Breast epithelium (tissue), 4 donors: Measurements from ENCODE around the gene MAD2L1BP. TPM values are rescaled to one million over a fixed set of nuclear protein-coding genes. Genes with fewer than 3 reads are reported as not detected.
A peak's percentile ranks its signal among the peaks of the same experiment; 100 is the strongest.
"Not testable (repeated sequence)": the region's sequence is repeated elsewhere in the genome, so short reads cannot be mapped to it uniquely, and the experiment has no call there.

ENCODE experiments used
- DNase-seq, 2 donors: peaks; one replicate each; pipeline ENCODE4 v3.0.0-alpha.2; 2019; ENCODE audit warnings: low spot score in 2 of 2
- H3K27ac ChIP-seq, 2 donors: fragments of 200-600 bp; sonication (generic) in 1 of 2; one replicate each; pipeline ENCODE4 v1.5.1; 2016 to 2019; ENCODE audit warnings: mild to moderate bottlenecking in 1 of 2
- H3K27me3 ChIP-seq, 2 donors: fragments of 200-600 bp; sonication (generic) in 1 of 2; one replicate each; pipeline versions ENCODE4 v1.5.1 to v1.6.0; 2017 to 2019; ENCODE audit warnings: control low read depth in 1 of 2, mild to moderate bottlenecking in 1 of 2
- H3K36me3 ChIP-seq: fragments of 200-600 bp; one replicate; pipeline ENCODE4 v1.5.1; 2019
- H3K4me1 ChIP-seq, 2 donors: fragments of 200-600 bp; sonication (generic); one replicate each; pipeline ENCODE4 v1.5.1; 2016 to 2019; ENCODE audit warnings: control low read depth in 1 of 2
- H3K4me3 ChIP-seq, 3 donors: fragments of 200-600 bp; sonication (generic); 1 replicate in 2 of 3; 2 replicates in 1 of 3; pipeline ENCODE4 v1.5.1; 2016 to 2019; ENCODE audit warnings: mild to moderate bottlenecking in 3 of 3, moderate library complexity in 2 of 3
- H3K9me3 ChIP-seq, 2 donors: fragments of 200-600 bp; sonication (generic) in 1 of 2; one replicate each; pipeline ENCODE4 v1.5.1; 2016 to 2019; ENCODE audit warnings: control low read depth in 1 of 2
- CTCF ChIP-seq, 3 donors: fragments of 450-650 bp; IDR thresholded peaks; one replicate each; pipeline ENCODE4 v1.5.1; 2016 to 2017; ENCODE audit warnings: antibody characterized with exemption in 3 of 3, mild to moderate bottlenecking in 3 of 3, moderate library complexity in 3 of 3
- POLR2A ChIP-seq: fragments of 450-650 bp; IDR thresholded peaks from one replicate; pipeline ENCODE4 v1.6.1; 2016; ENCODE audit warnings: antibody characterized with exemption, mild to moderate bottlenecking, moderate library complexity
- POLR2AphosphoS5 ChIP-seq, 3 donors: sonication (generic); formaldehyde crosslinking; IDR thresholded peaks; one replicate each; pipeline ENCODE4 v1.6.1; 2017; ENCODE audit warnings: antibody characterized with exemption in 3 of 3
- intact Hi-C: fragments of 100-400 bp; cut with DNase I; formaldehyde crosslinking; loops from one replicate; pipeline ENCODE4 v1.15.1; 2023; ENCODE audit warnings: low total_unique reads
- total RNA-seq, 3 donors: library from RNA; depleted of rRNA; stranded (reverse); fragments of >200 nt; gene quantifications; one replicate each; pipeline ENCODE4 v1.1.0, GENCODE V29; 2016

MAD2L1BP gene
- total RNA-seq, 3 donors from 2014 or later: 33.4 to 53.0 (median 33.4) TPM

DNA sequence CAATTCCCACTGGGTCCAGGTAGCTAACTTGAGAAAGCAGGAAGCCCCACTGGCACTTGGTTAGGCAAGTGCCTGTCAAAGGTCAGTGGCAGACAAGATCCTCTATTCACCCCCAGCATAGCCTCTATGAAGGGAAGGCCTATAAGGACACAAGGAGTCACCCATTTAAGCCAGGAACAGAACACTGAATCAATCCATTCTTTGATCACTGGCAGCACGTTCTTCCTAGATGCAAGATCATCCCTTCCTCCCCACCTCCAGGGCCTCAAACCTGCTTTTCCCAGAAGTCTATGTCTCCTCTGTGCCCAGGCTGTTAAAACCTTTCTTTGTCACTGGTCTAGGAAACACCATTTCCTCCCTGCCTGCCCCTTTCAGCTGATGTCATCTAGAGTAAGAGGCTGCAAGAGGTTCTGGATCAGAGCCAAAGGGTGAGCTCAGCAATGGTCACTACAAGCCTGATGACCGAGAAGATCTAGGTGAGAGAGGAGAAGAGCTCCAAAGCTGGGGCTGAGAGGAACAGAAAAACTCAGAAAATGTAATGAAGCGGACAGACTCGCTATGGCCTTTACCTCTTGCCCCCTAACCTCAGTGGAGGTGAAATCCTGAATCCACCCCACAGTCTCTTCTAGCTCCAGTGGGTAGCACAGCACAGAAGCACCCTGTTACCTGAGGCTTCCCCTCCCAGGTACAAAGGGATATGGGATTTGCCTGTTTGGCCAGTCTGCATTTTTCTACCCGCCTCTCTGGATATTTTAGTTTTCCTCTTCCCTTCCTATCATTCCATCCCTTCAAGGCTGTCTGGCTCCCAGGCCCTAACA is 8.4 kb upstream of the MAD2L1BP start:
- Histone ChIP-seq H3K9me3 (no peaks in the 10 kb centered on the region), H3K4me3 (peak overlapping the region in 1 of 3 donors; percentile 90), H3K27ac (peak overlapping the region; percentile 98), H3K36me3 (no peaks in the 10 kb centered on the region), H3K4me1 (peaks cover 4% of the 10 kb centered on the region in 2 donors), H3K27me3 (no peaks in the 10 kb centered on the region)
- intact Hi-C loops: no loop called here
- DNase-seq: peak in 1 of 2 donors; percentile 62
- no peak for TF ChIP-seq CTCF (IDR thresholded peaks at IDR 0.05)
- TF ChIP-seq POLR2A: no peak
- TF ChIP-seq POLR2AphosphoS5 (IDR thresholded peaks at IDR 0.05): peak in 1 of 3 donors; percentile 53

- H3K4me1 ChIP-seq: peaks cover 4% of the 10 kb centered on the region in 2 donors
- DNase-seq: peak in 1 of 2 donors; percentile 45
- H3K27me3 ChIP-seq: no peaks in the 10 kb centered on the region
- H3K36me3 ChIP-seq: no peaks in the 10 kb centered on the region
- peak overlapping the region; percentile 90 to 99 (median 95) for H3K4me3 ChIP-seq
- TF ChIP-seq POLR2A (no peak), POLR2AphosphoS5 (IDR thresholded peaks at IDR 0.05) (peak in 2 of 3 donors; percentile 38 to 44)
- intact Hi-C loops: loop anchor here (2.0 kb wide), 1 partner anchor 58 kb away; no protein-coding TSS in a partner anchor
- no peaks in the 10 kb centered on the region for H3K9me3 ChIP-seq
- H3K27ac ChIP-seq: peak overlapping the region; percentile 98
These were observed 7.1 kb upstream of the MAD2L1BP start for GRCh38 chr6:43628393-43629103.

DNA sequence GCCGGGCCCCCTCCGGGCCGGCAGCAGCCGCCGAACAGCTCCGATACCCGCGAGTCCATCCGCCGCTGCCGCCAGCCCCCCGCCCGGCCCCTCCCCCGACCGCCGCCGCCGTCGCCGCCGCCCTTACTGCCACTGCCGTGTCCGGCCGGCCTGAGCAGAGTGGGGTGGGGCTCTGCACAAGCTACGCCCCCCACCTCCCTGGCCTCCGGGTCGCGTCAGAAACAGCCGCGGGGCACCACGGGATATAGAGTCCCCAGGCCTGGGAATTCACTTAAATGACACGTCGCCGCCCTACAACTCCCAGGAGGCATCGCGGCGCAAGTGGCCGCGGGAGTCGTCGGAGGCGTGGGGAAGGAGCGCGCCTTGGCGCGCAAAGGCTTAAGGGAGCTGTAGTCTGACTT is 6.5 kb upstream of the MAD2L1BP start, which contains the start of gene GTPBP2:
GTPBP2 (minus strand) TSS at position 161 of the 401 bp plus-strand sequence; CDS start at position 59, 102 bp downstream.
- DNase-seq: peak; percentile 99 to 100
- Histone ChIP-seq H3K27ac (peak within 1 kb of the TSS; percentile 98), H3K9me3 (no peaks in the 10 kb centered on the region), H3K36me3 (no peaks in the 10 kb centered on the region), H3K27me3 (no peaks in the 10 kb centered on the region), H3K4me1 (peaks cover 4% of the 10 kb centered on the region in 2 donors), H3K4me3 (peak within 1 kb of the TSS; percentile 90 to 99 (median 95))
- TF ChIP-seq POLR2A (no peak), POLR2AphosphoS5 (IDR thresholded peaks at IDR 0.05) (peak; percentile 7 to 69 (median 67))
- intact Hi-C loops: loop anchor here (2.0 kb wide), 1 partner anchor 58 kb away; no protein-coding TSS in a partner anchor

- Histone ChIP-seq H3K27me3 (no peaks in the 10 kb centered on the region), H3K4me1 (peaks cover 4% of the 10 kb centered on the region in 2 donors), H3K36me3 (no peaks in the 10 kb centered on the region), H3K9me3 (no peaks in the 10 kb centered on the region), H3K4me3 (peak overlapping the region; percentile 90 to 99 (median 95)), H3K27ac (peak overlapping the region; percentile 98)
- DNase-seq: peak; percentile 95 to 97
- intact Hi-C loops: loop anchor here (2.0 kb wide), 1 partner anchor 59 kb away; no protein-coding TSS in a partner anchor
- TF ChIP-seq POLR2A: no peak
- TF ChIP-seq POLR2AphosphoS5 (IDR thresholded peaks at IDR 0.05): peak in 2 of 3 donors; percentile 32 to 60
- no peak for TF ChIP-seq CTCF (IDR thresholded peaks at IDR 0.05)
These were observed 5.9 kb upstream of the MAD2L1BP start for GRCh38 chr6:43629505-43630300.

GRCh38 chr6:43630980-43631619 is 4.5 kb upstream of the MAD2L1BP start:
- intact Hi-C loops: no loop called here
- peak overlapping the region in 1 of 2 donors; percentile 36 for H3K27ac ChIP-seq

DNA sequence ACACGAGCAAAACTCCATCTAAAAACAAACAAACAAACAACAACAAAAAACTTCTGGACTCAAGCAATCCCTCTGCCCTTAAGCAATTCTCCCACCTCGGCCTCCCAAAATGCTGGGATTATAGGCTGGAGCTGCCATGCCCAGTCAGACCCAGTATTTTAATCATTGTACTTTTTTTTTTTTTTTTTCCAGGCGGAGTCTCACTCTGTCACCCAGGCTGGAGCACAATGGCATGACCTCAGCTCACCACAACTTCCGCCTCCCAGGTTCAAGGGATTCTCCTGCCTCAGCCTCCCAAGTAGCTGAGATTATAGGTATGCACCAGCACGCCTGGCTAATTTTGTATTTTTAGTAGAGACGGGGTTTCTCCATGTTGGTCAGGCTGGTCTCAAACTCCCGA is 2.6 kb upstream of the MAD2L1BP start:
- H3K4me3 ChIP-seq, DNase-seq, H3K4me1 ChIP-seq, H3K27ac ChIP-seq, H3K27me3 ChIP-seq, intact Hi-C loops, H3K36me3 ChIP-seq, H3K9me3 ChIP-seq: not testable (repeated sequence)

More at GRCh38 chr6:43630980-43631619, 4.5 kb upstream of the MAD2L1BP start:
- TF ChIP-seq POLR2A (no peak), CTCF (IDR thresholded peaks at IDR 0.05) (no peak), POLR2AphosphoS5 (IDR thresholded peaks at IDR 0.05) (no peak)
- H3K27me3 ChIP-seq: no peaks in the 10 kb centered on the region
- H3K4me3 ChIP-seq: no peak overlapping the region
- H3K9me3 ChIP-seq: no peaks in the 10 kb centered on the region
- DNase-seq: no peak
- H3K36me3 ChIP-seq: no peaks in the 10 kb centered on the region
- H3K4me1 ChIP-seq: peaks cover 4% of the 10 kb centered on the region in 2 donors
